ENCODE measurements around the gene TCAIM. TPM values are rescaled to one million over a fixed set of nuclear protein-coding genes. Genes with fewer than 3 reads are reported as not detected.

Gene TCAIM
- total and polyA plus RNA-seq, 10 of the 15 experiments (the other 5 are each of a cell fraction or from before 2014, with no cell fraction given): 14.5 to 22.9 (median 17.8) TPM

DNA sequence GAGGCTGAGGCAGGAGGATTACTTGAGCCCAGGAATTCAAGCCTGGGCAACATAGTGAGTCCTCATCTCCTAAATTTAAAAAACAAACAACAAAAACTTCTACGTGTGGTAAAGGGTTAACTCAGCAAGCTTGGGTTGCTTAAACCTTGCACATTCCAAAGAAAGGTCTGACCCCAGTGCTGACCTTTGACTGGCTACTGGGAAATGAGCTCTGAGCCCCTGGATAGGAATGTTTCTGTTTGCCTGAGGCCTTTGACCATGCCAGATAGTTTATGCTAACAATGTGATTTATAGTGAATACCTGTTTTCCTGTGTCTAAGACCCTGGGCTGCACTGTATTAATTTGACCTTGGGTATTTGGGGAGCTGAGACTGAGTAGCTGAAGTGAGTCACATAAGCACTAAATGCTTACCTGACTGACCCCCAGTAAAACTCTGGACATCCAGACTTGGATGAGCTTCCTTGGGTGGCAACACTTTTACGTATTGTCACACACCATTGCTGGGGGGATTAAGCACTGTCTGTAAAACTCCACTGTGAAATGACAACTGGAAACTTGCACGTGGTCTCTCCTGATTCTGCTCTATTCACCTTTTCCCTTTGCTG is 20.7 kb downstream of the TCAIM start:
- no peak overlapping the region for H2AFZ ChIP-seq (ENCODE audit: control insufficient read depth, low read depth, low read length)
- H3K27ac ChIP-seq (ENCODE audit: control insufficient read depth, insufficient read depth): no peak overlapping the region
- SMC1A ChIA-PET (ENCODE audit: uncharacterized antibody, unreplicated experiment): interaction anchor here (0.7 to 1.2 kb wide), 2 partner anchors 16 to 20 kb away, joined by 3 read pairs; no protein-coding TSS in a partner anchor
- RAD21 ChIA-PET (ENCODE audit: unreplicated experiment): no interaction called here
- WGBS (ENCODE audit: insufficient coverage, insufficient replicate concordance, low lambda C conversion rate, missing lambda C conversion rate): 96% methylated on average over 3 of the region's 3 CpGs
- intact Hi-C loops (cut with micrococcal nuclease; ENCODE audit: unreplicated experiment) (no loop called here), in situ Hi-C loops (cut with MboI) (no loop called here)
- H3K9ac ChIP-seq (ENCODE audit: control insufficient read depth, insufficient read depth, low read length): no peak overlapping the region
- no peak overlapping the region for H3K4me2 ChIP-seq (ENCODE audit: control insufficient read depth, insufficient read depth)
- ATAC-seq: no peak
- no peaks in the 10 kb centered on the region for H3K4me1 ChIP-seq (ENCODE audit: control insufficient read depth, insufficient read depth, low read length)
- no peaks in the 10 kb centered on the region for H3K79me2 ChIP-seq (ENCODE audit: control insufficient read depth, insufficient read depth, low read length)
- no peak overlapping the region for H3K4me3 ChIP-seq
- BruUV-seq (replicated peaks): no TSS peak
- POLR2A ChIA-PET: no interaction called here
- DNase-seq (ENCODE audit: low read depth, low spot score): no peak
- no peaks in the 10 kb centered on the region for H4K20me1 ChIP-seq (ENCODE audit: control insufficient read depth, insufficient read depth)
- CTCF ChIA-PET: no interaction called here
- FAIRE-seq: no peak
- no peaks in the 10 kb centered on the region for H3K27me3 ChIP-seq (replicated peaks in 1 of 2; ENCODE audit: control insufficient read depth in 2 of 2, insufficient read depth in 2 of 2, low read length in 1 of 2)
- no peaks in the 10 kb centered on the region; a peak in 1 of 4 replicates for H3K36me3 ChIP-seq (ENCODE audit: control insufficient read depth in 2 of 2, insufficient read depth in 2 of 2, low read length in 1 of 2)
- no peaks in the 10 kb centered on the region for H3K9me3 ChIP-seq (replicated peaks; ENCODE audit: control insufficient read depth, insufficient read depth, low read length)
- TF ChIP-seq, protein P1, sequence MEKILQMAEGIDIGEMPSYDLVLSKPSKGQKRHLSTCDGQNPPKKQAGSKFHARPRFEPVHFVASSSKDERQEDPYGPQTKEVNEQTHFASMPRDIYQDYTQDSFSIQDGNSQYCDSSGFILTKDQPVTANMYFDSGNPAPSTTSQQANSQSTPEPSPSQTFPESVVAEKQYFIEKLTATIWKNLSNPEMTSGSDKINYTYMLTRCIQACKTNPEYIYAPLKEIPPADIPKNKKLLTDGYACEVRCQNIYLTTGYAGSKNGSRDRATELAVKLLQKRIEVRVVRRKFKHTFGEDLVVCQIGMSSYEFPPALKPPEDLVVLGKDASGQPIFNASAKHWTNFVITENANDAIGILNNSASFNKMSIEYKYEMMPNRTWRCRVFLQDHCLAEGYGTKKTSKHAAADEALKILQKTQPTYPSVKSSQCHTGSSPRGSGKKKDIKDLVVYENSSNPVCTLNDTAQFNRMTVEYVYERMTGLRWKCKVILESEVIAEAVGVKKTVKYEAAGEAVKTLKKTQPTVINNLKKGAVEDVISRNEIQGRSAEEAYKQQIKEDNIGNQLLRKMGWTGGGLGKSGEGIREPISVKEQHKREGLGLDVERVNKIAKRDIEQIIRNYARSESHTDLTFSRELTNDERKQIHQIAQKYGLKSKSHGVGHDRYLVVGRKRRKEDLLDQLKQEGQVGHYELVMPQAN (conservative IDR thresholded peaks at IDR 0.05): no peak
- TF ChIP-seq, protein P2, sequence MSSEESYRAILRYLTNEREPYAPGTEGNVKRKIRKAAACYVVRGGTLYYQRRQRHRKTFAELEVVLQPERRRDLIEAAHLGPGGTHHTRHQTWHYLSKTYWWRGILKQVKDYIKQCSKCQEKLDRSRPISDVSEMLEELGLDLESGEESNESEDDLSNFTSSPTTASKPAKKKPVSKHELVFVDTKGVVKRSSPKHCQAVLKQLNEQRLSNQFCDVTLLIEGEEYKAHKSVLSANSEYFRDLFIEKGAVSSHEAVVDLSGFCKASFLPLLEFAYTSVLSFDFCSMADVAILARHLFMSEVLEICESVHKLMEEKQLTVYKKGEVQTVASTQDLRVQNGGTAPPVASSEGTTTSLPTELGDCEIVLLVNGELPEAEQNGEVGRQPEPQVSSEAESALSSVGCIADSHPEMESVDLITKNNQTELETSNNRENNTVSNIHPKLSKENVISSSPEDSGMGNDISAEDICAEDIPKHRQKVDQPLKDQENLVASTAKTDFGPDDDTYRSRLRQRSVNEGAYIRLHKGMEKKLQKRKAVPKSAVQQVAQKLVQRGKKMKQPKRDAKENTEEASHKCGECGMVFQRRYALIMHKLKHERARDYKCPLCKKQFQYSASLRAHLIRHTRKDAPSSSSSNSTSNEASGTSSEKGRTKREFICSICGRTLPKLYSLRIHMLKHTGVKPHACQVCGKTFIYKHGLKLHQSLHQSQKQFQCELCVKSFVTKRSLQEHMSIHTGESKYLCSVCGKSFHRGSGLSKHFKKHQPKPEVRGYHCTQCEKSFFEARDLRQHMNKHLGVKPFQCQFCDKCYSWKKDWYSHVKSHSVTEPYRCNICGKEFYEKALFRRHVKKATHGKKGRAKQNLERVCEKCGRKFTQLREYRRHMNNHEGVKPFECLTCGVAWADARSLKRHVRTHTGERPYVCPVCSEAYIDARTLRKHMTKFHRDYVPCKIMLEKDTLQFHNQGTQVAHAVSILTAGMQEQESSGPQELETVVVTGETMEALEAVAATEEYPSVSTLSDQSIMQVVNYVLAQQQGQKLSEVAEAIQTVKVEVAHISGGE (CRISPR knock-in tag; IDR thresholded peaks at IDR 0.05): no peak
- TF ChIP-seq YBX1 (IDR thresholded peaks at IDR 0.05): no peak
- TF ChIP-seq FOS (IDR thresholded peaks at IDR 0.05; ENCODE audit: borderline replicate concordance, extremely low read depth, insufficient read length): no peak
- TF ChIP-seq SIX5 (IDR thresholded peaks at IDR 0.05; ENCODE audit: low read depth, low read length, severe bottlenecking): no peak
- TF ChIP-seq, protein P3, sequence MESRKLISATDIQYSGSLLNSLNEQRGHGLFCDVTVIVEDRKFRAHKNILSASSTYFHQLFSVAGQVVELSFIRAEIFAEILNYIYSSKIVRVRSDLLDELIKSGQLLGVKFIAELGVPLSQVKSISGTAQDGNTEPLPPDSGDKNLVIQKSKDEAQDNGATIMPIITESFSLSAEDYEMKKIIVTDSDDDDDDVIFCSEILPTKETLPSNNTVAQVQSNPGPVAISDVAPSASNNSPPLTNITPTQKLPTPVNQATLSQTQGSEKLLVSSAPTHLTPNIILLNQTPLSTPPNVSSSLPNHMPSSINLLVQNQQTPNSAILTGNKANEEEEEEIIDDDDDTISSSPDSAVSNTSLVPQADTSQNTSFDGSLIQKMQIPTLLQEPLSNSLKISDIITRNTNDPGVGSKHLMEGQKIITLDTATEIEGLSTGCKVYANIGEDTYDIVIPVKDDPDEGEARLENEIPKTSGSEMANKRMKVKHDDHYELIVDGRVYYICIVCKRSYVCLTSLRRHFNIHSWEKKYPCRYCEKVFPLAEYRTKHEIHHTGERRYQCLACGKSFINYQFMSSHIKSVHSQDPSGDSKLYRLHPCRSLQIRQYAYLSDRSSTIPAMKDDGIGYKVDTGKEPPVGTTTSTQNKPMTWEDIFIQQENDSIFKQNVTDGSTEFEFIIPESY (IDR thresholded peaks at IDR 0.05): no peak
- TF ChIP-seq WRNIP1 (IDR thresholded peaks at IDR 0.05; ENCODE audit: borderline replicate concordance, low read depth, low read length): no peak
- TF ChIP-seq CBFB (IDR thresholded peaks at IDR 0.05; ENCODE audit: low read depth): no peak
- TF ChIP-seq, protein P4, sequence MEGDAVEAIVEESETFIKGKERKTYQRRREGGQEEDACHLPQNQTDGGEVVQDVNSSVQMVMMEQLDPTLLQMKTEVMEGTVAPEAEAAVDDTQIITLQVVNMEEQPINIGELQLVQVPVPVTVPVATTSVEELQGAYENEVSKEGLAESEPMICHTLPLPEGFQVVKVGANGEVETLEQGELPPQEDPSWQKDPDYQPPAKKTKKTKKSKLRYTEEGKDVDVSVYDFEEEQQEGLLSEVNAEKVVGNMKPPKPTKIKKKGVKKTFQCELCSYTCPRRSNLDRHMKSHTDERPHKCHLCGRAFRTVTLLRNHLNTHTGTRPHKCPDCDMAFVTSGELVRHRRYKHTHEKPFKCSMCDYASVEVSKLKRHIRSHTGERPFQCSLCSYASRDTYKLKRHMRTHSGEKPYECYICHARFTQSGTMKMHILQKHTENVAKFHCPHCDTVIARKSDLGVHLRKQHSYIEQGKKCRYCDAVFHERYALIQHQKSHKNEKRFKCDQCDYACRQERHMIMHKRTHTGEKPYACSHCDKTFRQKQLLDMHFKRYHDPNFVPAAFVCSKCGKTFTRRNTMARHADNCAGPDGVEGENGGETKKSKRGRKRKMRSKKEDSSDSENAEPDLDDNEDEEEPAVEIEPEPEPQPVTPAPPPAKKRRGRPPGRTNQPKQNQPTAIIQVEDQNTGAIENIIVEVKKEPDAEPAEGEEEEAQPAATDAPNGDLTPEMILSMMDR (IDR thresholded peaks at IDR 0.05 in 2 of 3, conservative IDR thresholded peaks at IDR 0.05 in 1 of 3; ENCODE audit: control insufficient read depth in 2 of 3, extremely low read depth in 1 of 3, insufficient read depth in 1 of 3, low read depth in 3 of 3, low read length in 3 of 3): no peak

Data from GM12878 (cell line).